ENCODE data around the gene RREB1. TPM values are rescaled to one million over a fixed set of nuclear protein-coding genes. Genes with fewer than 3 reads are reported as not detected.

Gene RREB1
- total RNA-seq, 1 donor from 2014 or later, result 57.6 TPM

- Mint-ChIP-seq H3K4me1 (ENCODE audit: unreplicated experiment) (peaks cover 7% of the 10 kb centered on the region), H3K36me3 (ENCODE audit: low read depth, unreplicated experiment) (no peaks in the 10 kb centered on the region), H3K27me3 (ENCODE audit: unreplicated experiment) (no peaks in the 10 kb centered on the region), H3K27ac (ENCODE audit: unreplicated experiment) (no peak overlapping the region), H3K4me3 (ENCODE audit: unreplicated experiment) (no peak overlapping the region), H3K9me3 (ENCODE audit: unreplicated experiment) (no peaks in the 10 kb centered on the region)
- TF ChIP-seq CTCF (IDR thresholded peaks at IDR 0.05; ENCODE audit: unreplicated experiment), result no peak
- no peak for DNase-seq (ENCODE audit: low spot score)
Measured at GRCh38 chr6:7088076-7088742, 19.6 kb upstream of the RREB1 start.

GRCh38 chr6:7098993-7099392, 8.8 kb upstream of the RREB1 start:
- no peak overlapping the region for H3K4me3 Mint-ChIP-seq (ENCODE audit: unreplicated experiment)
- H3K9me3 Mint-ChIP-seq (ENCODE audit: unreplicated experiment), result no peaks in the 10 kb centered on the region
- no peaks in the 10 kb centered on the region for H3K36me3 Mint-ChIP-seq (ENCODE audit: low read depth, unreplicated experiment)
- H3K27ac Mint-ChIP-seq (ENCODE audit: unreplicated experiment), result no peak overlapping the region
- peaks cover 38% of the 10 kb centered on the region for H3K4me1 Mint-ChIP-seq (ENCODE audit: unreplicated experiment)
- no peak for TF ChIP-seq CTCF (IDR thresholded peaks at IDR 0.05; ENCODE audit: unreplicated experiment)
- DNase-seq (ENCODE audit: low spot score), result no peak
- peaks cover 4% of the 10 kb centered on the region for H3K27me3 Mint-ChIP-seq (ENCODE audit: unreplicated experiment)

GRCh38 chr6:7100072-7100752, 7.5 kb upstream of the RREB1 start:
- Mint-ChIP-seq H3K27ac (ENCODE audit: unreplicated experiment) (no peak overlapping the region), H3K36me3 (ENCODE audit: low read depth, unreplicated experiment) (no peaks in the 10 kb centered on the region), H3K9me3 (ENCODE audit: unreplicated experiment) (no peaks in the 10 kb centered on the region), H3K27me3 (ENCODE audit: unreplicated experiment) (peaks cover 9% of the 10 kb centered on the region), H3K4me1 (ENCODE audit: unreplicated experiment) (peaks cover 38% of the 10 kb centered on the region), H3K4me3 (ENCODE audit: unreplicated experiment) (peak overlapping the region; percentile 48)
- DNase-seq (ENCODE audit: low spot score), result no peak
- no peak for TF ChIP-seq CTCF (IDR thresholded peaks at IDR 0.05; ENCODE audit: unreplicated experiment)

- TF ChIP-seq CTCF (IDR thresholded peaks at IDR 0.05; ENCODE audit: unreplicated experiment), result no peak
- no peak for DNase-seq (ENCODE audit: low spot score)
- H3K4me3 Mint-ChIP-seq (ENCODE audit: unreplicated experiment), result no peak overlapping the region
- peaks cover 9% of the 10 kb centered on the region for H3K27me3 Mint-ChIP-seq (ENCODE audit: unreplicated experiment)
- H3K4me1 Mint-ChIP-seq (ENCODE audit: unreplicated experiment), result peaks cover 38% of the 10 kb centered on the region
- H3K9me3 Mint-ChIP-seq (ENCODE audit: unreplicated experiment), result no peaks in the 10 kb centered on the region
- no peaks in the 10 kb centered on the region for H3K36me3 Mint-ChIP-seq (ENCODE audit: low read depth, unreplicated experiment)
- no peak overlapping the region for H3K27ac Mint-ChIP-seq (ENCODE audit: unreplicated experiment)
Measured at GRCh38 chr6:7100753-7101081, 7.0 kb upstream of the RREB1 start.

- H3K4me1 Mint-ChIP-seq (ENCODE audit: unreplicated experiment), result peaks cover 38% of the 10 kb centered on the region
- no peaks in the 10 kb centered on the region for H3K9me3 Mint-ChIP-seq (ENCODE audit: unreplicated experiment)
- no peak overlapping the region for H3K27ac Mint-ChIP-seq (ENCODE audit: unreplicated experiment)
- H3K4me3 Mint-ChIP-seq (ENCODE audit: unreplicated experiment), result no peak overlapping the region
- H3K36me3 Mint-ChIP-seq (ENCODE audit: low read depth, unreplicated experiment), result no peaks in the 10 kb centered on the region
- no peak for DNase-seq (ENCODE audit: low spot score)
- H3K27me3 Mint-ChIP-seq (ENCODE audit: unreplicated experiment), result peaks cover 9% of the 10 kb centered on the region
- no peak for TF ChIP-seq CTCF (IDR thresholded peaks at IDR 0.05; ENCODE audit: unreplicated experiment)
Measured at GRCh38 chr6:7101290-7101689, 6.5 kb upstream of the RREB1 start.

Measured in endothelial cell (in vitro differentiated cells).